Measurements from ENCODE around the gene SSH3.

Gene SSH3

DNA sequence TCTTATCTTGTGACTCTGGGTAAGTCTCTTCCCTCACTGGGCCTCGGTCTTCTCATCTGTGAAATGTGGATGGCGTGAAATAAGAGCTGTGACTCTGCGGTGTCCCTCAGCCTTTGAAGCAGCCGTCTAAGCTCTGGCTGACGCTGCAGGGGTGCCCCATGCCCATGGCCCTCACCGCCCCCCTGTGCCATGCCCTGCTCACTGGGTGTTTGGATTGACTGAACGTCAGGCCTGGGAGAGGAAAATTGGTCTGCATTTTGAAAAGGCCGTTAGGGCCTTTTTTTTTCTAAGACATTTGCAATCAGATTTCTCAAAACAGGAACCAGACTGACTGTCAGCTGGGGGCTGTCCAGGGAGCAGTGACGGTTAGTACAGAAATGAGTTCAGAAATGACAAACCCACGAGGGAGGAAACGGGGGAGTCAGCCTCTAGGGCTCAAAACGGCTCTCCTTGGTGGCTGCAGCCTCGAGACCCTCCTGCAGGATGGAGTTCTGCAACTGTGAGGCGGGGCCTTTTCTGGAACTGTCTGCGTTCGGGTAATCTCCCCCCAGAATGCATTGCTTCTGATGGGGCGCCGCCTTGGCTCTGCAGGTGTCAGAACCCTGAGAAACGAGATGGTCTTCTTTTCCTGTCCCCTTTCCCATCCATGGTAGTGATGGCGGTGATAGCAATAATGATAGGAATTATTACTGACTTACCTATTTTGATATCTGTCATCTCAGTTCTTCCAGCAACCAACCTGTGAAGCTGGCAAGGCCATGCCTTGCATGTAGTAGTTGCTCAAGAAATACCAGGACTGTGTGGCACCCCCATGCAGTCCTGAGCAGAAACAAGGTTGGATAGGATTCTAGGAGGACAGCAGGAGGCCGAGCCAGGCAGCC lies 35.0 kb upstream of the SSH3 start:
- DNase-seq (ENCODE audit: low read depth) = no peak

DNA sequence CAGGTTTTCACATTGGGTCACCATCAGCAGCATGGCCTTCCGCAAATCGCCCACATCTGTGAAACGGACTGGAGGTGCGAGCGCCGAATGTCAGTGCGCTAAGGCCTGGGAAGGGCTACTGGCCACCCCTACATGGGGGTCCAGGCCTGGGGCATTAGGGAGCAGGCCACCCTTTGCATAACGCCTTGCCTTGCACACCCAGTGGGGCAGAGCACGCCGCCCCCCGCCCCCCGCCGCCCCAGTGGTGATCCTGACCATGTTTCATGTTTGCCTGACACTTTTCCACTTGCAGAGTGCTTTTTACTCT lies 34.4 kb upstream of the SSH3 start:
- DNase-seq (ENCODE audit: low read depth) = no peak

DNA sequence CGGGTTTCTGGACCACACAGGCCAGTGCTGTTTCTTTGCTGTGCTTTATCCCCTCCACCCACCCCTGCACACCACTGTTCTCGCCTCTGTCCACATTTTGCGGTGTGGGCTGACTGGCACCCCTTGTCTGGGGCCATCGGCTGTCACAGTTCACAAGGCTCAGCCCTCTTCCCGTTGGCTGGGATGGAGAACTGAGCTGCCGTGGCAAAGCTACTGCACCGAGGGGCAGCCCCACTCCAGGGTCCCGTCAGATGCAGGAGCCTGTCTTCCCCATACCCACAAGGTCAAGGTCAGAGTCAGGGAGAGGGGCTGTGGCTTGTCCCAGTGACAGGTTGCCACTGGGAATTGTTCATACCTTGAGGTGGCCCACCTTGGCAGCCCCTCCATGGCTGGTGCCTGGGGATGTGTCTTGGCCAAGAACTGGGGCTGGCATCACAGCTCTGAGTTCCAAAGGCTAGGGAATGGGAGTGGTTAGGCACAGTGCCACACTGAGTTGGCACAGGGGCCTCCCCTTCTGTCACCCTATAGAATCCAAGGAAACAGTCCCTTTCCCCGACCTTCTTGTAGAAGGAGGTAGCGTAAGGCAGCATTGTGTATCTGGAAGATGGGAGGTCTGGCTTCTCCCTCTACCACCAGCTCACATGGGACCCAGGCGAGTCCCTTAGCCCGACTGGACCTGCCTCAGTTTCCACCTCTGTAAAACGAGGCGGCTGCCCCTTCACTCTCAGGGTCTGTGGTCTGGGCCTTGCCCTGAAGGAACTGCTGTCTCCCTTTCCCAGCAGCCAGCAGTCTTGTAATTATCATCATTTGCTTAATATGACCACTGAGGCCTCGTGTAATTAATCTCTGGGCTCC lies 33.7 kb upstream of the SSH3 start:
- DNase-seq (ENCODE audit: low read depth) = no peak

DNA sequence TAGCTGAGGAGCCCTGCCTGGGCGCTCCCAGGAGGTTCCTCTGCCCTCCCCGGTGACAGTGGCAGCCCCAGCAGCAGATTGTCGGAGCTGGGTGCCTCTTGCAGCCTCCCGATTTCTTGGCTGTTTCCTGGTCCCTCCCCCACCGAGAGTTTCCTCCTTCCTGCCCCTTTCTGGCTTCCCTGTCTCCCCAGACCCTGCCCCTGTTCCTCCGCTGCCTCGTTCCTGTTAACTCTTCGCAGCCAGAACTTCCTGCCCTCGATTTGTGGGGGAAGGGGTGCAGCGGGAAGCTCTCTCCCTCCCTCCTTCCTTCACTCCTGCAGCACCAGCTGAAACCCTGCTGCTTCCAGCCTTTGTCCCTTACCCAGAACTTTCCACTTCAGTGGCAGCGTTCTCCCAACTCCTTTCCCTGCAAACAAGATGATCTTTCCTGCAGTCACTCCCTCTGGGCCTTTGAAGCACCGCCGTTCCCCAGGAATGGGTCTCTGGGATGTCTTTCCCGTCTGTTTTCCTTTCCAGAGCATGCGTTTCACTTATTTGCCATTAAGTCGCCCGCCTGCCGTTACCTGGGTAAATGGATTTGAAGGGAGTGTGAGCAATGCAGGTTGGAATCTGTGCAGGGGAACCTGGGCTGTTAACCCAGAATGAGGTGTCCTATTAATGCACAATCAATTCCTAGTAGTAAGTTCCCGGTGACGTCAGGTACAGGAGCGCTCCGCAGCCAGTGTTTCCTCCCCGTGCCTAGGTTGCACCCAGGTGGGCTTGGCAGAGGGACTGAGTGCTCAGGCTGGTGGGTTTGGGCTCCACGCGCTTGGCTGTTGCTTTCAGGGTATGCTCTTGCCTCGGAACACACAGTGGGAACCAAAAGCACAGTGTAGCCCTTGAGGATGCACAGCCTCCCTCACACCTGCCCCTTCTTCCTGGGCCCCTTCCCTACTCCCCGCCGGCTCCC lies 32.8 kb upstream of the SSH3 start:
- DNase-seq (ENCODE audit: low read depth) = no peak

DNA sequence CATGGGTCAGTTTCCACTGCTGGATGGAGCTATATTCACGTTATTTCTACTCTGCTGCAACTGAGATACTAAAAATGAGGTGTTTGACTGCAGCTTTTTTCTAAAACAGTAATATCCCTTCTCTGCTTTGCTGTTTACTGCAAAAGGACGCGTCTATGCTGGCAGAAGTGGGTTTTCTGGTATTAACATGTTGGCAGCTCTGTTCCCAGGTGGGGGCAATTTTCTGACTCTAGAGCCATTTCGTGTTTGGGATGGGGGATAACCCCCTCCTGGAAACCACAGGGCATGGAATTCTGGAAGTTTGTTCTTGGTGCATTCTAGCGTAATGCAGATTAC lies 32.2 kb upstream of the SSH3 start:
- DNase-seq (ENCODE audit: low read depth) = no peak

DNA sequence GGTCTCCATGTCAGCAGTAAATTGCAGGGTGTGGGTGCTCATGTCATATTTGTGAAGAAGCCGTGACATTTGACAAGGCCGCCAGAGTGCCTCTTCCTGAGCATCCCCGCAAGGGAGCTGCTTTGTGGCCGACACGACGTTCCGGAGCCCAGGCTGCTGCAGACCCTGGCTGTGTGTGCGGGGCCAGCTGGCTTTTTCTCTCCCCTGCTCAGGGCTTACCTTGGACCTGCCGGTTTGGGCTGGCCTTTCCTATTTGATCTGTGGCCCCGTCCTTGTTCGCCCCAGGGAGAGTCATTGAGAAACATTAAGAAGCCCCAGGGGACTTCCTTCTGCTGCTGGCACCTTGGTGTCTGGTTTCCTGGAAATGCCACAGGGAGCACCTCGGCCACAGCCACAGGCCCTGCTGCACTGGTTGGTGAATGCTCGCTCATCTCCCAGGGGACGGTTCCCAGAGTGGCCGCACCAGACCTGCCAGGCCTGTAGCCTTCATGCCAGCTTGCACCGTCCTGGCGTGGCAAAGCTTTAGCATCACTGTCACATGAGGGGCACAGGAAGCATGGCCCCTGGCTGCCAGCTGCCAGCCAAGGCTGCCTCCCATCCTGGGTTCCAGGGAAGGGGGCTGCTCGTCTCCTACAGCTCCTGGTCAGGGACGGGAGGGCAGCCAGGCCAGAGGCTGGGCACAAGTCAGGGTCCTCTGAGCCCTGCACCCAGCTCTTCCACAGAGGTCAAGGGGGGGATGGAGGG lies 31.6 kb upstream of the SSH3 start:
- no peak for DNase-seq (ENCODE audit: low read depth)

DNA sequence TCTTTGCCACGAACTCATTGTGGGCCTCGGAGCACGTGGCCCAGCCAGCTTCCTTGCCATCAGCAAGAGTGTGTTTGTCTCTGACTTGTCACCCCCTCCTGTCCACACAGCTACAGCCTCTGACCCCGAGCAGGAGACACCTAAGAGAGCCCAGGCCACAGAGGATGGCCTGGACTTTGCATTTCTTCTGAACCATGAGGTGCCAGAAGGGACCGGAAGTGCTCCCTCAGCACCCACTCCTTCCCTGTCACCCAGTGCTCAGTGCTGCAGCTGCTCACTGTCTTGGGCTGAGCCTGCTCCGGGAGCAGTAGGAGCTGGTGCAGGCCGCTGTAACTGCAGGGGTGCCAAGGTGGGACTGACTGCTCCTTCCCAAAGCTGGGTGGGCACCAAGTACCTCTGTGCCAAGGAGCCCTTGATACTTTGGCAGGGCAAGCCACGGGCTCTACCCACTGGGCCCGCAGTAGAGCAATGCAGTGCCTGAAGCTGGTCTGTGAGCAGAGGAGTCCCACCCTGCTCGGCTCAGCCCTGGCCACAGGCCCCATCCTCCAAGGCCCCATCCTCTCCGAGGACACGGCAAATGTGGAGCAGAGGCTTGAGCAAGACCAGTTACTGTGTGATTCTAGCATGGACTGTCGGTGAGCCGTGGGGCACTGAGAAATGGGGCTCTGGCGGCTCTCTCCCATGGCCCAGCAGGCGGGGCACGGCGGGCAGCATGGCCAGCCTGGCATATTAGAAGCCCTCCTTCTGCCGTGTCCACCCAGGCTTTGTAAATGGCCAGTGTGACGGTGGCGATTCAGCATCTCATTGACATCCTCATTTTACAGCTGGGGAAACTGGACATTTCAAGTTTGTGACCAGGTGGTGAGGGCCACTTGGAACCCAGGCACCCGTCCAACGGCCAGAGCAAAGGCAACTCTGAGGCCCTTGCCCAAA lies 30.7 kb upstream of the SSH3 start:
- DNase-seq (ENCODE audit: low read depth) = no peak

DNA sequence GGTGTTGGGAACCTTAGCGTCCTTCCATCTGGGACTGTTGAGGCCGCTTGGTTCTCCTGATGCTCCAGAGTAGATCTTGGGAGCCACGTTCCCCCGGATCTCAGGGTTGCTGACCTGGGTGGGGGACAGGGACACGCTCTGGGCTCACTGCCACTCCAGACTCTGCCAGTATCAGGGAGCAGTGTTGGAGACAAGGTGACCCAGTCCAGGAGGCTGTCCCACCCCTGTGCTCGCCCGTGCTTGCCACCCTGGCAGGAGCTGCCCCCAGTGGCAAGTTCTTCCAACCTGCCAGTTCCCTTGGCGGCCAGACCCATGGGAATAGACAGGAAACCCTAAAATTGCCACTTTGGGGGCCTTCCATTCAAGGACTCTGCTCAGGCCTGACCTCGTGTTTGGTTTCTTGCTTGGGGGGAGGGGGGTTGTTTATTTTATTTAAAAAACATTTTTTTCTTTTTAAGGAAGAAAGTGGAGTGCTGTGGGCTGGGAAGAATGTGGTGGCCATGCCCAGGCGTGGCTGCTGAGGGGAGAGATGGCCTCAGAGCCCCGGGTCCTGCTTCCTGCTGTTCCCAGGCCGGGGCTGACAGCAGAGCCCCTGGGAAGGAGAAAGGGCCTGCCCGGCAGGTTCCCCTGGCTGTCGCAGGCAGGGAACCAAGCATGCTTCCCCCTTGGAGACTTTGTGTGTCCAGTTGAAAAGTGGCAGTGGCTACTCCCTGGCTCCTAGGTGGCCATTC lies 29.9 kb upstream of the SSH3 start:
- DNase-seq (ENCODE audit: low read depth) = no peak

DNA sequence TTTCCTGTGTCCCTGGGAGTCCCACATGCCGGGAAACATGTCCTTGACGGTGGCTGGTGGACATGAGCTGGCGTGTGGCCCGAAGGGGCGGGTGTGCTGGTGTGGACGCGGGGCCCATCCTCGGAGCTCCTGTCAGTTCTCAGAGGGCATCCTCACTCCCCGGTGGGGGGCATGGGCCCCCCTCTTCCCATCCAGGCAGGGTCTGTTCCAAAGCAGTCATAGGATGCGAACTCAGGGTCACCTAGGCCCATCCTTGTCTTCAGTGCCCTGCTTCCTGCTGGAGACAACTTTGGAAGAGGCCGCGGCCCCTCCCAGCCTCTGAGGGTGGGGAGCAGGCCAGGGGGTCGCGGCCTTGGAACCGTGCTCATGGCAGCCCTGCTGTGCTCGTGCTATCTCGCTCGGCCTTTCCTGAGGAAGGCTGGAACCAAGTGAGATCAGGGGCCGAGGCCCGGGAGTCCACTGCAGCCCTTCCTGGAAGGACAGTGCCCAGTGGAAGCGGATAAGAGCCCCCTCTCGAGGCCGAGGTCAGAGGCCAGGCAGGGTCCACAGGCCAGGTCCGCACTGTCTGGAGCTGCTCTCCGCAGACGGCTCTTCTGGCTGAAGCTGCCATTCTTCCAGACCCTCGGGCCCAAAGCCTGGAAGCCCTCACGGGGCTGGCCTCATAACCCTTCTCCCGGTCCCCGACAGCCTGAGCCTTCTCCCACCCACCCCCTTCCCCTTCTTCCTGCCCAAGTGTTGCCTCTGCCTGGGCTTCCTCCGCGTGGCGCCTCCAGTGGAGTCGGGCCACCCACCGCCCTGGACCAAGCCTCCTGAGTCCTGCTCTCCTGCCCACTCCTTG lies 28.3 kb upstream of the SSH3 start:
- no peak for DNase-seq (ENCODE audit: low read depth)

DNA sequence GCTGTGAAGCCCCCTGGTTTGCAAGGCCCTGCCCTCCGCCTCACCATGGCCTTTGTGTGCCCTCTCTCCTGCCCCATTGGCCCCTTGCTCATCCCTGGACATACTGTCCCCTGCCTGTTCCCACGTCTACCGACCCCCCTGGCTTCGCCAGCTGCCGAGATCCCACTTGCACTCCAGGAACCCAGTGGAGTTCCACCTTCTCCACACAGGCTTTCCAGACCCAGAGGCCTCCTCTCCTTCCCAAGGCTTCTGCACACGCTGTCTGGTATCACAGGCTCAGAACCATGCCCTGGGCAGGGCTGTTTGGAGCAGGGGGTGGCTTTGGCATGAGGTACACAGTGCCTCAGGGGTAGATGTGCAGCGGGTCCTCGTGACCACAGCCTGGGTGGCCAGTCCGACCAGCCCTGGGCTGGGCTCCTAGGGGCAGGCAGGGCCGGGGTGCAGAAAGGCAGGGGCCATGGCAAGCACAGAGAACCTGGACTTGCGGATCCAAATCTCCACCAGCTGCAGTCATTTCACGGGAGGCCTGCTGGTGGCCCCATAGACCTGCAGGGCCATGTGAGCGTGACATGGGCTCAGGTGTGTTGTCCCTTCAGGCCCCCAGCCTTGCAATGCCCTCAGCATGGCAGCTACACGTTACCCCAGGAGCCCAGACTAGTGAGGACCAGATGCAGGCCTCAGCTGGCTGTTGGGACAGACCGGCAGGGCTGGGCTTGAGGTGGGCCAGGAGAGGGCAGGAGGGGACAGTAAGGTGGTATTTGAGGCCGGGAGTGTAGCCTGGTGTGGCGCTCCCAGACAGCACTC lies 27.5 kb upstream of the SSH3 start:
- DNase-seq (ENCODE audit: low read depth) = no peak

DNA sequence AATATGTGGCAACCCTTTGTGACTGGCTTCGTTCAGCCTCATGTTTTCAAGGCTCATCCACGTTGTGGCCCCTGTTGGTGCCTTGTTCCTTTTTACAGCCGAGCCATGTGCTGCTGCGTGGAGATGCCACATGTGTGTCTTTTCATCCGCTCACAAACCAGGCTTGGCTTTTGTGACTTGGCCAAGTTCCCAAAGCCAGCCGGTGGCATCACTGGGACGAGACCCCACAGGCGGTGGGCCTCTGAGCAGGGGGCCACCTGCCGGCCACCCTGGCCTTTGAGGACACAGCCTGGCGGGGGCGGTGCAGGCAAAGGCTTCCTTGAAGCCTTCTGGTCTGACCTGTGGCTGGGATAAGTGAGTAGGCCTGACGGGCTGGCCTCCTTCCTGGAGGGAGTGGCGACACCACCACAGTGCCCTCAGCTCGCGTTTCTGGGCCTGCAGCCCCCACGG lies 26.5 kb upstream of the SSH3 start:
- no peak for DNase-seq (ENCODE audit: low read depth)

DNA sequence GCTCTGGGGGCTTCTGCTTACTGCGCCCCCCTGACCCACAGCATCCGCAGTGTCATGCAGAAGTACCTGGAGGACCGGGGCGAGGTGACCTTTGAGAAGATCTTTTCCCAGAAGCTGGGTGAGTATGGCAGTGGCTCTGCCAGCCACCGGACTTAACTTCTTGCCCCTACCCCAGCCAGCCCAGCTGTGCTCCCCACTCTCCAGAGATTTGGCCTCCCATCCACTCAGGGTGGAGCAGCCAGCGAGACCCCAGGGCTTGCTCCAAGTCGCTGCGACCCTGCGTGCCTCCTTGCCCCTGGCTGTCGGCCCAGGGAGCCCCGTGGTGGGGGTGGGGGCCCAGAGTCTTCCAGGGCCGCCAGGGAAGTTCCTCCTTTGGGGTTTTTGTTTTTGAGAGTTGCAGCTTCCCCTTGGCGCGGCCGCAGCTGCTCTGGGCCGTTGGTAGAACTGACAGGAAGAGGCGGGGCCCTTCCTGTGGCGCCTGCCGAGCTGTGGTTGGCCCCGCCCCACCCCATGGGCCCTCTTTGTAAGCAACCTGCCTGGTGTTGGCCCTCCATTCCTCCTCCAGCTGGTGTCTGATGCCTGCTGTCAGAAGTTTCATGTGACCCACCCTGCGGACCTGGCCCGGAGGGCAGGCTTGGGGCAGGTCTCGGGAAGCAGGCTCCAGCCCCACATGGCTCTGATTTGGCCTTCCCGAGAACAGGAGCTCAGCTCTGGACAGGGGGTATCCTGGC lies 25.9 kb upstream of the SSH3 start:
- peak; percentile 74 for DNase-seq (ENCODE audit: low read depth)

DNA sequence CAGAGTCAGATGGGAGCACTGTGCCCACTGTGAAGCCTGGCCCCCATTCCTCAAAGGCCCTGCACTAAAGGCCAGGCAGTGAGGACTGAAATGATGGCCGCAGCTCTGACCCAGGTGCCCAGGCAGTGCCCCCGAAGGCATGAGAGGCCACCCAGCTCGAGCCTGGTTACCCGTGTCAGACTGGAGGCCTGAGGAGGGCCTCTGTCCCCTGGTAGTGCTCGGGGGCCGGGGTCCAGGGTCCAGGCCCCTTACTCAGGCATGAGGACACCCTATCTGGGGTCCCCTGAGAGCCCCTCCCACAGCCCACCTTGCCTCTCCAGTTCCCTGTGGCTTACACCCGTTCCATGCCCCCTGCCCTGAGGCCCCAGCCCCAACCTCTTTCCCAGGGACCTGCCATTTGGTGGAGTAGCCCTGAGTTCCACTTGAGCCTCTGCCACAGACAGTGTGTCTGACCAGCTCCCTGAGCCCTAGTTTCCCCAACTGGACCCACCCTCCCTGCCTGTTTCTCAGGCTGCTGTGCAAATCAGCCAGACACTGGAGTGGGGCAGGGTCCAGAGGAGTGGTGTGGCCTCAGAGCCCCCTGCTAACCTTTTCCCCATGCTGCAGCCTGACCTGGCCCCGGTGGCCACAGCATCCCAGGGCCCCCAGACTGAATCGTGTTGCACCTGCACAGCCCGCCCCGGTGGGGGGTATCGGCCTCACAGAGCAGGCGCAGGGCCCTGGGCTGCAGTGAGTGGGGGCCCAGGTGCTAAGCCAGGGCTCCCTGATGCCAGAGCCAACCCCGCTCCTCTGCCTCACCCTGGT lies 25.0 kb upstream of the SSH3 start:
- no peak for DNase-seq (ENCODE audit: low read depth)

DNA sequence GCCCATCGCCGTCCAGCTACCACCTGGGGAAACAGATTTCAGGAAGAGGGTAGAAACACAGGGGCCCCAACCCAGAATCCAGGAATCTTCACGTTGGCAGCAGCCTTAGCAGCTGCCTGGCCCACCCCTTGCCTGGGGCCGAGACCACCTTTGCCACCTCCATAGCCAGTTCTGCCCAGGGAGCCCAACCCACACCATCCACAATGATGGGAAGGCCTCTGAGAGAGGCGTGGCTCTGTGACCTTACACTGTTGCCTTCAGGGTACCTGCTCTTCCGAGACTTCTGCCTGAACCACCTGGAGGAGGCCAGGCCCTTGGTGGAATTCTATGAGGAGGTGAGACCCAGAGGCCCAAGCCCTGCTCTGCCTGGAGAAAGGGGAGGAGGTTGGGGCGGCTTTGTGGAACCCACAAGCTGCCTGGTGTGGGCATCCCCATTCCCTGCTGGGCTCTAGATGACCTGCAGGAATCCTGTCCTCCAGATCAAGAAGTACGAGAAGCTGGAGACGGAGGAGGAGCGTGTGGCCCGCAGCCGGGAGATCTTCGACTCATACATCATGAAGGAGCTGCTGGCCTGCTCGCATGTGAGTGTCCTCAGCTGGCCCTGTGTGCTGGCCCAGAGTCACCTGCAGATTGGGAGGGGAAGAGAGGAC lies 24.3 kb upstream of the SSH3 start:
- no peak for DNase-seq (ENCODE audit: low read depth)

DNA sequence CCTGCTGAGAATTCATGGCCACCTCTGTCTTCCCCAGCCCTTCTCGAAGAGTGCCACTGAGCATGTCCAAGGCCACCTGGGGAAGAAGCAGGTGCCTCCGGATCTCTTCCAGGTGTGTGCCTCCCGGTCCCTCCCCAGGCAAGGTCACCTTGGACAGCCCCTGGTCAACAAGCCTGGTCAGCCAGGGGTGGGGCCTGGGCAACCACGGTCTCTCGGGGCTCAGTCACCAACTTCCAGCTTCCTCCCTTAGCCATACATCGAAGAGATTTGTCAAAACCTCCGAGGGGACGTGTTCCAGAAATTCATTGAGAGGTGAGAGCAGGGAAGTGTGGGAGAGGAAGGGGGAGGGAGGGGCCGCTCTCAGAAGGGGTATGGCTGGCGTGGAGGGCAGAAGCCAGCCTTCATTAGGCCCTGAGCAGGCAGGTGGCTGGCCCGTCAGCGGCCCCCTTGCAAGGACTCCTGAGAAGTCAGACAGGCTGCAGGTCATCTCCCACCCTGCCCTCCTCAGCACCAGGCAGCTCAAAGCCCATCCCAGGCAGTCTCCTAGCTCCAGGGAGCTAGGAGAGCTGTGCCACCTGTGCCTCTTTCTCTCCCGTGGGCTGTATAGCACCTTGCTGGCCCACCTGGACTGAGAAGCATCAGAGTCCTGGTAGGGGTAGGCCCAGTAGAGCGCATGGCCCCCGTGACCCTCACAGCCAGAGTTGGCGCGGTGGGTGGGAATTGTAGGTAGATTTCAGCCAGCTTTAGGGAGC lies 23.6 kb upstream of the SSH3 start:
- no peak for DNase-seq (ENCODE audit: low read depth)

All from stimulated activated CD8-positive, alpha-beta memory T cell treated with anti-CD3 and anti-CD28 coated beads, Interleukin-7, amount 100 ng/mL, for 24 hours (primary cell).